WTC11 (cell line): ENCODE results near the gene CLIC5.

ENCODE experiments used
- AR ChIP-seq: fragments of 250-450 bp; sonication (Bioruptor Pico); IDR thresholded peaks from 2 replicates; pipeline ENCODE4 v1.9.0; 2021; ENCODE audit warnings: mild to moderate bottlenecking
- CTCF ChIP-seq: fragments of 200-600 bp; IDR thresholded peaks from 2 replicates; pipeline ENCODE4 v1.8.0; 2022; ENCODE audit warnings: antibody characterized with exemption
- GABPB1 ChIP-seq: sonication (generic); formaldehyde crosslinking; IDR thresholded peaks from 2 replicates; pipeline ENCODE4 v1.8.1; 2023; ENCODE audit warnings: mild to moderate bottlenecking, missing genetic modification reagents
- MLX ChIP-seq: sonication (generic); formaldehyde crosslinking; IDR thresholded peaks from 2 replicates; pipeline ENCODE4 v1.8.1; 2023; ENCODE audit warnings: mild to moderate bottlenecking, missing genetic modification reagents, moderate library complexity
- NFYB ChIP-seq: sonication (generic); formaldehyde crosslinking; conservative IDR thresholded peaks from 2 replicates; pipeline ENCODE4 v1.8.0; 2022; ENCODE audit warnings: low read depth, missing genetic modification reagents
- NR2C2 ChIP-seq: sonication (generic); formaldehyde crosslinking; IDR thresholded peaks from 2 replicates; pipeline ENCODE4 v1.8.0; 2022; ENCODE audit warnings: mild to moderate bottlenecking, missing genetic modification reagents
- ZBTB43 ChIP-seq: sonication (generic); formaldehyde crosslinking; IDR thresholded peaks from 2 replicates; pipeline ENCODE4 v1.8.1; 2023; ENCODE audit warnings: mild to moderate bottlenecking, missing genetic modification reagents
- TF ChIP-seq, protein P1 (sequence below): sonication (generic); formaldehyde crosslinking; IDR thresholded peaks from 2 replicates; pipeline ENCODE4 v1.8.1; 2023; ENCODE audit warnings: mild to moderate bottlenecking, moderate library complexity, missing genetic modification reagents

- TF ChIP-seq MLX (no peak), NR2C2 (CRISPR knock-in tag) (no peak), NFYB (CRISPR knock-in tag) (no peak), CTCF (no peak), ZBTB43 (CRISPR knock-in tag) (no peak), GABPB1 (CRISPR knock-in tag) (no peak), AR (CRISPR knock-in tag) (no peak)
- TF ChIP-seq, protein P1, sequence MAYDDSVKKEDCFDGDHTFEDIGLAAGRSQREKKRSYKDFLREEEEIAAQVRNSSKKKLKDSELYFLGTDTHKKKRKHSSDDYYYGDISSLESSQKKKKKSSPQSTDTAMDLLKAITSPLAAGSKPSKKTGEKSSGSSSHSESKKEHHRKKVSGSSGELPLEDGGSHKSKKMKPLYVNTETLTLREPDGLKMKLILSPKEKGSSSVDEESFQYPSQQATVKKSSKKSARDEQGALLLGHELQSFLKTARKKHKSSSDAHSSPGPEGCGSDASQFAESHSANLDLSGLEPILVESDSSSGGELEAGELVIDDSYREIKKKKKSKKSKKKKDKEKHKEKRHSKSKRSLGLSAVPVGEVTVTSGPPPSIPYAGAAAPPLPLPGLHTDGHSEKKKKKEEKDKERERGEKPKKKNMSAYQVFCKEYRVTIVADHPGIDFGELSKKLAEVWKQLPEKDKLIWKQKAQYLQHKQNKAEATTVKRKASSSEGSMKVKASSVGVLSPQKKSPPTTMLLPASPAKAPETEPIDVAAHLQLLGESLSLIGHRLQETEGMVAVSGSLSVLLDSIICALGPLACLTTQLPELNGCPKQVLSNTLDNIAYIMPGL (CRISPR knock-in tag) = no peak
Observed at GRCh38 chr6:46061497-46061896, 45.8 kb upstream of the CLIC5 start.
